ENCODE data around the gene CEP72.
"Not testable (repeated sequence)": the region's sequence is repeated elsewhere in the genome, so short reads cannot be mapped to it uniquely, and the experiment has no call there.

The CEP72 gene

DNA sequence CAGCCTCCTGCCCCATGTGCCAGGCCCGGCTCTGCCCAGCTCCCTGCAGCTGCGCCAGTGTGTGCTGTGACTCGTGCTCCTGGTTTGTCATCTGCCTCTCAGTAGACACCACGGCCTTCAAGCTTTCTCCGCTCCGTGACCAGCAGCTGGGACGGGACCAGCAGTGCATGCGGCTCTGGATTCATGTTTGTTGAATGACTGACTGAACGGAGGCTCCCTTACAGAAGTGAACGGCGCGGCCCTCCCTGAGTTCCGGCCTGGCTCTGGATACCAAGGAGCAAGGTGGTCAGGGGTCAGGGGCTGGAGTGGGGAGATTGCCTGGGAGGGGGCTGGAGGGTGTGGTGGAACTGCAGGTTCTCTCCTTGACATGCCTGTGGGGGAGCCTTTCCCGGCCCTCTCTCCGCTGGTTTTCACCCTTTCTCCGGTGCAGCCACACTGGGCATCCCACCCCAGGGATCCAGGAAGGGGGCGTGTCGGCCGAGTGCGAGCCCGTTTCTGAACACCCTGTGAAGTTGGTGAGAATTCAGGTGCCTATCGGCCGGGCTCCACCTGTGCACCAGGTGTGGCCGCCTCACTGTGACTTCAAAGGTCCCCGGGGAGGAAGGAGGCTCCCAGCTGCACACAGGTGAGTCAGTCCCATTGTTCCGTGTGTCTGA is 11.1 kb upstream of the CEP72 start:
- no peak for DNase-seq

DNA sequence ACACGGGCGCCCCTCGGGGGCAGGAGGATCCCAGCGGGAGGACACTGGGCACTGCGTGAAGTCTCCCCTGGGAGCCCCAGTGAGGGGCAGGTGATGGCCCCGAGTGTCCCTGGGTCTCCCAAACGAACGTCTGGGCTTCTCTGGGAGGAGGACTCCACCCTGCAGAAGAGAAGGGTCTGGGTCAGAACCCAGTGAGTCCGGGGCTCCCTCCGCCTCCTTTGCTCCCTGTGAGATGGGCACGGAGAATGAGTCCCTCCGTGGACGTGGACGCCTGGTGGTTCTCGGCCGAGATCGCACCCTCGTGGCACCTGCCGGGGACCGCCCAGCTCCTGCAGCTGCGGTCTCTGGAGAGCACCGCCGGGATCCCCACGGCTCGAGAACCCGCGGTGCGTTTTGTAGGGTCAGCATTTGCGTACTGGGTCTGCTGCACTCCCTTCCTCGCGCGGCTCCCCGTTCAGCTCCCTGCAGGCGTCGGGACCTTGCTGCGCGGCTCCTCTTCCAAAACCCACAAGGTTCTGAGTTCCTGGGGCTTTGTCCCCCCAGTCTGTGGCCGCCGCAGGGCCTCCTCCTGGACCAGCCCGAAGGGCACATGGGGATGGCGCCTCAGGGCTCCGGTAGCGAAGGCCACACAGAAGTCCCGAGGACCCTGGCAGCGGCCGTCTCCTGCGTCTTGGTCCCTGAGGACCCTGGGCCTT is 10.2 kb upstream of the CEP72 start:
- DNase-seq, result no peak

DNA sequence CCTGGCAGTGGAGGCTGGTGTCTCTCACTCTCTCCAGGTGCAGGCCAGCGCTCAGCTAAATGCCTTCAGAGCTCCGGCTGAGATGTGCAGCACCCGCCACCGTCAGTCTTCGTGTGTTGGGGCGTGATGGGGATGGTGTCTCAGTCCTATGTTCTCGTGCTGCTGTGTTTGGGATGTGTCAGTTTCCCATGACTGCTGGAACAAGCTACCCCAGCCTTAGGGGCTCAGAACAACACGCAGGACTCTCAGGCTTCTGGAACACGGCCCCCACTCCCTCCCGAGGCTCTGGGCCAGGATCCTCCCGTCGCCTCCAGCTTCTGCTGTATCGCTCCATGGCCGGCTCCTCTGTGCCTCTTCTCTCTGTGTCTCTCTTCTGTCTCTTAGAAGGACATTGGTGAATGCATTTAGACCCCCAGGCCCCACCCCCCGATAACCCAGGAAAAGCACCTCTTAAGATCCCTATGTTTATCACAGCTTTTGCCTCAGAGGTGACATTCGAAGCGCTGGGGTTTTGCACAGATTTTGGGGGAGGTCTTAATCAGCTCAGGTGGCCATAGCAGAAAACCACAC is 9.6 kb upstream of the CEP72 start:
- no peak for DNase-seq

DNA sequence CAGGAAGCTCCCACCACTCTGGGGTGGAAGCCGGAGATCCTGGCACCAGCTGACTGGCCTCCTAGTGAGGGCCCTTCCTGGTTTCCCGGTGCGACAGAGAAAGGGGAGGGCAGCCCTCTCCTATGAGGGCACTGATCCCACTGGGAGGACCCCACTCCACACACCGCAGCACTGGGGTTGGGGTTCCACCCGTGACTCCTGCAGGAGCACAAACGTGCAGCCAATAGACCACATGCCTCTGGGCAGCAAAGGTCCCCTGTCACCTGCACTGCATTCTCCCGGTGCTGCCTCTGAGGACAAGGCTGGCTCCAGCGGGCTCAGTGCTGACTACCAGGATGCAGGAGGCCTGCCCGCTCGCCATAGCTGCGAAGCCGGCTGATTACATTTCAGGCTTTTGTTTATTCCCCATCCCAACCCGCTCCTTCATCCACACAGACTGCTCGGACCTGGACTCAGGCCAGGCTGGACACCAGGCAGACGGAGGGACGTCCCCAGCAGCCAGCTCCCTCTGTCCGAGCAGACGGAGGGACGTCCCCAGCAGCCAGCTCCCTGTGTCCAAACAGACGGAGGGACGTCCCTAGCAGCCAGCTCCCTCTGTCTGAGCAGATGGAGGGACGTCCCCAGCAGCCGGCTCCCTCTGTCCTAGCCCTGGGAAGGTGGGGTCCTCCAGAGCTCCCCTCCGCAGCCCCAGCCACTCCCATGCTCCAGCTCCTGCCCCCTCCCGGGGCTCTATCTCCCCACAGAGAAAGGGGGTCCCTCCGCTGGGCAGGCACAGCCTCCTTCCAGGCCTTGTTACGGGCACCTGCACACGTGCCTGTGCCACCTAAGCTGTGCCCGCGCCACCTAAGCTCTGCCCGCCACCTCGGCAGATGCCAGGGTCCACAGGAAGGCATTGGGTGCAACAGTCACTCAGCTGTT is 8.8 kb upstream of the CEP72 start:
- DNase-seq, result no peak

DNA sequence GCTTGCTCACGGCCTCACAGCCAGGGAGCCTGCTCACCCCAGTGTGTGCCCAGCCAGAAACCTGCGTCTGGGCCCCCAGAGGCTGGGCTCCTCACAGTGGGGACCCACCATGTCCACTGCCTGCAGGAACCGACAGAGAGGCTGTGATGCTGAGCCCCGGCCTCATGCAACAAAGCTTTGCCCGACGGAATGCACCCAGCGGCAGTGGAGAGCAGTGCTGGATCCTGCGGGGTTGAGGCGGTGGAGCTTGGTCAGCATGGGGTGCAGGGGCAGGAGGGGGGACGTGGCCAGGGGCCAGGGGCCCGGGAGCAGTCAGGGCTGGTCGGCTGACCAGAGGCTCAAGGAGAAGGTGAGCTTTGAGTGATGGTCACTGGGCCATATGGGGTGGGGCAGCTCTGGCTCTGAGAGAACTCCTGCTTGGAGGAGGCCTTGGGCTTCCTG is 7.7 kb upstream of the CEP72 start:
- DNase-seq, result no peak

DNA sequence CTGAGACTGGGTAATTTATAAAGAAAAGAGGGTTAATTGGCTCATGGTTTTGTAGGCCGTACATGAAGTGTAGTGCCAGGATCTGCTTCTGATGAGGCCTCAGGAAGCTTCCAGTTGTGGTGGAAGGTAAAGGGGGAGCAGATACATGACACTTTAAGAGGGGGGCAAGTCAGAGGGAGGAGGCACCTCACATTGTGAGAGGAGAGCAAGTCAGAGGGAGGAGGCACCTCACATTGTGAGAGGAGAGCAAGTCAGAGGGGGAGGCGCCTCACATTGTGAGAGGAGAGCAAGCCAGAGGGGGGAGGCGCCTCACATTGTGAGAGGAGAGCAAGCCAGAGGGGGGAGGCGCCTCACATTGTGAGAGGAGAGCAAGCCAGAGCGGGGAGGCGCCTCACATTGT is 7.0 kb upstream of the CEP72 start:
- DNase-seq, result not testable (repeated sequence)

DNA sequence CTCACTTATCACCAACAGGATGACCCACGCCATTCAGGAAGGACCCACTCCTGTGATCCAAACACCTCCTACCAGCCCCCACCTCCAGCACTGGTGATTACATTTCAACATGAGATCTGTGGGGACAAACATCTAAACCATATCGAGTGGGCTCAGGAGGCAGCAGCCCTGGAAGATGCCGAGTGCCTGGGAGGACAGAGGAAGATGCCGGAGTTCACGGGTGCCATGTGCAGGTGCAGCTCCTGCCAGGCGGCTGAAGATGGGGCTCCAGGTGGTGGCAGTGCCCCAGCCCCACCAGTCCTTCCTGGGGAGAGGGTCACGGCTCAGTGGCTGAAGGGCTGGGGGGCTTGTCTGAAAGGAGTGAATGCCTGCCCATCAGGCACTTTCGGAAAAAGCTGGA is 6.1 kb upstream of the CEP72 start:
- no peak for DNase-seq

DNA sequence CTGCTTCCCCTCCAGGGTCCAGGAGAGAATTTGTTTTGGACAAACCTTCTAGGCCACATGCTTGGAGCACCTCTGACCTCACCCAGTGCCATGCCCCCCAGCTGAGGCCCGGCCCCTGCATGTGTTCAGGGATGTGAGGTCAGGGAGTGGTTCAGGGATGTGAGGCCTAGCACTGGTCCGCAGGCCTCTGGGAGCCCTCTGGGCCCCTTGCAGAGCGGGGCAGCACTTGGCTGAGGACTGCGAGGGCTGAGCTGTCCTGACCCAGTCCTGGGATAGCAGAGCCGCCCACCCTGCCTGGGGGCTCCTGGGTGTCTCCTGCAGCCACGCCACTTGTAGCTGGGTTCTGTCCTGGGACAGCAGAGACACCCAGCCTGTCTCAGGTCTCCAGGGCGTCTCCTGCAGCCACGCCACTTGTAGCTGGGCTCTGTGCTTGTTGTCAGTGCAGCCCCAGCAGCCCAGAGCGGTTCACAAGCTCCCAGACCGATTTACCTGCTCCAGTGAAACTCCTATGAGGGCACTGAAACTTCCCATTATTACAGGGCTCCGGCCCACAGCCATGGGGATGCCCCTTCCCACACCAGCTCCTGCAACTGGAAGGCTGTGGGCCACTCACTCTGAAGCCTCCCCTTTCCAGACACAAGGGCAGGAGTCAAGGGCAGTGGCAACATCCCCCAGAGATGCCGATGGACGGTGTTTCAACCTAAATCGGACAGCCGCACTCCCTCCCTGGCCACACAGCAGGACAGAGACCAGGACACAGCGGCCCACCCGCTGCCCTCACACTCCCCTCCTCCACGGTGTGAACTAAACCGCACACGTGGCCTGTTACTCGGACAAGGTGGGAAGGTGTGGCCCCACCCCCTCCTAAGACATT is 5.4 kb upstream of the CEP72 start:
- DNase-seq, result no peak

DNA sequence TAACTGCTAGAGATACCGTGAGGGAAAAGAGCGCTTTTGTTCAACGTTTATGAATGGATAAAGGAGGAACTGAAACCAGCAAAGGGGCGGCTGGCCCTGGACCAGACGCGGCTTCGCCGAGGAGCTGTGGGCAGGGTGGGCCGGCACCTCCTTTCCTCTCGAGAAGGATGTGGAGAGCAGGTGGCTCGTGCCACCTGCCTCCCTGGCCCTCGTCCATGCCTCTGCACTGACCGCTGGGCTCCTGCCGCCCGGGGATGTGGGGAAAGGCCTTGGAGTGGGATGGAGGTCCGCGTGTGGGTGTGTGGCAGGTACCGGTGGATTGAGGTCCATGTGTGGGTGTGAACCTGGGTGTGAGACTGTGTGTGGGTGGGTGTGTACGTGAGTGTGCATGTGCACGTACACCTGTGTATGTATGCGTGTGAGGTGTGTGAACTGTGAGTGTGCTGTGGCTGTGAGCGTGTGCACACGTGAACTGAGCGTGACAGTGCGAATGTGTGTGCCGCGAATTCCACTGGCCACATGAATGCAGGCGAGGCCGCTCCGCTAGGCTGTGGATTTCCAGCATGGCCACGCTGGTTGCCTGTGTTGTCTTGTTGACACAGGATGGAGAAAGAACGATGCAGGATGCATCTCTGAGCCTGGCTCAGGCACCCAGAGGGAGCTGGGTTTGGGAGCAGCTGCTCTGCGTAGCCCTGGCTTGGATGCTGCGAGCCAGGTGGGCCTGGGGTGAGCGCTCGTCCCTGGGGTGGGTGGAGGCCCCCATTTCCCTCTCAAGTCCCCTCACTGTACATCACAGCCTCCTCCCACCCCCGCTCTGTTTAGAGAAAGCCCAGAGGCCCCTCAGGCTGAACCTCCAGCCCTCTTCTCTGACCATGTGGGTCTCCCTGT is 4.4 kb upstream of the CEP72 start:
- DNase-seq, result no peak

DNA sequence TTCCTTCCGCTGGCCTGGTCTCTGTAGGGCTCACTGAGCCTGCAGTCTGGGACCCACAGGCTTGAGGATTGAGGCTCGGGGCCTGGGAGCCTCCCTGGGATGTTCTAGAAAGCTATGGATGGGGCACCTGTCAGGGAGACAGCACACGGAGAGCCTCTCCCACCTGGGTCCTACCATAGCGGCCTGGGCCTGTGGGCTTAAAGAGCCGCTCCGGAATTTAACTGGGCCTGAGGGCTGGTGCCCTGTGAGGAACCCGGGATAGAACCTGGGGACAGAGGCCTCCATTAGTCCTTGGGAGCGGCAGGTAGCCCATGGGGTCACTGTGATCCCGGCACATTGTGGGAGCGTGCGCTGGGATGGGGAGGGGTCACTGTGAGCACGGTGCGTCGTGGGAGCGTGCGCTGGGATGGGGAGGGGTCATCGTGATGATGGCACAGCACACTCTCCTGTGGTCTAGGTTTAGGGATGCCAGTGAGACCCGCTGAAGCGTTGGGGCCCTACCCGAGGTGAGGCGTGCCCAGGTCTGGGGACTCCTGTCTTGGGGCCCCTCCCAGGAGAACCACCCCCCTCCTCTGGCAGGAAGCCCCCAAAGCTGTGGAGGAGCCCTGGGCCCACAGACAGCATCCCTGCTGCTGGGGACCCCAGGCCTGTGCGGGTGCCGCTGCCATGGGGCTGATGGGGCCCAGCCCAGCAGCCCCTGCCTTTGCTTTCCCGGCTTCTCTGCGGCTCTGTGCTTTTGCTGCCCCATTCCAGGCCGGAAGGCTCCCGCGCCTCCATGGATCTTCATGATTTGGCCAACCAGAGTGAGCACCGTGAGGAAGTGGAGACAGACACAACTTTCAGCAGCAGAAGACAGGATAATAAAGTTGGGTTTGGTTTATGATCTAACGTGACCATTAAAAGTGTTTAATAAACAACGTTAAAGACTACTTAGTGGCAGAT is 3.4 kb upstream of the CEP72 start:
- no peak for DNase-seq

DNA sequence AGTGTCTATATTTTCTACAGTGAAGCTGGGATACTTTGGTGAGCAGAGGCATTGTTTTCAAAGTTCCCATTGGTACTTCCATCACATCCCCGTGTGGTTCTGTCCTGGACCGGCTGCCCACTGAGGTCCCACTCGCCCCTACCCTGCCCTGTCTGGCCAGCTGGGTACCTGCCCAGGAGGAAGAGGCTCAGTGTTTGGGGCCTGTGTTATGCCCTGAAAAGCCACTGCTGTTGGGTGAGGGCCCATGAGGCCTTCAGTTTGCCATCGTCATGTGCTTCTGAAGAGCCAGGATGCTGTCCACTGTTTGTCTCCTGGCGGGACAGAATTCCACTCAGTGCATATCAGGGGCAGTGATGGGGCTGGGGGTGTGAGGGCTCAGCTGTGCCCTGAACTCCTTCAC is 2.6 kb upstream of the CEP72 start:
- DNase-seq, result no peak

DNA sequence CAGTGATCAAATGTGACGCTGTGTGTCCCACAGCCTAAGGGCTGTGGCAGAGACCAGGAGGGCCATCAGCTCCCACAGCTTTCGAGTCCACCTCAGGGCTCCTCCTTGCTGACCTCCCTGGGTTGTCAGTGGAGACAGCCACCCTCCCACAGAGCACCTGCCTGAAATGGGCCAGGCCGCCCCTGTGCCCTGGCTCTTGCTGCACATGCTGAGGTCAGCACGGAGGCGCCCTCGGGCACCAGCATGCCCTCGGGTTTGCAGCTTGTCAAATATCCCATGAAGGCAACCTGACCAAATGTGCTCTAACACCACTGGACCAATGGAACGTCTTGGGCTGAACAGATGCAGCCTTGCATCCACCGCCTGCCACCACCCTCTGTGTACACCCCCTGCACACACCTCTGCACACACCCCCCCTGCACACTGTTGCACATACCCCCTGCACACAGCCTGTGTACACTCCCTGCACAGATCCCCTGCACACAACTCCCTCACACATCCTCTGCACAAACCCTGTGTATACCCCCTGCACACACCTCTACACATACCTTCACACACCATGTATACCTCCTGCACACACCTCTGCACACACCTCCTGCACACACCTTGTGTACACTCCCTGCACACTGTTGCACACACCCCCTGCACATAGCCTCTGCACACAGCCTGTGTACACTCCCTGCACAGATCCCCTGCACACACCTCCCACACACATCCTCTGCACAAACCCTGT is 2.0 kb upstream of the CEP72 start:
- DNase-seq, result no peak

DNA sequence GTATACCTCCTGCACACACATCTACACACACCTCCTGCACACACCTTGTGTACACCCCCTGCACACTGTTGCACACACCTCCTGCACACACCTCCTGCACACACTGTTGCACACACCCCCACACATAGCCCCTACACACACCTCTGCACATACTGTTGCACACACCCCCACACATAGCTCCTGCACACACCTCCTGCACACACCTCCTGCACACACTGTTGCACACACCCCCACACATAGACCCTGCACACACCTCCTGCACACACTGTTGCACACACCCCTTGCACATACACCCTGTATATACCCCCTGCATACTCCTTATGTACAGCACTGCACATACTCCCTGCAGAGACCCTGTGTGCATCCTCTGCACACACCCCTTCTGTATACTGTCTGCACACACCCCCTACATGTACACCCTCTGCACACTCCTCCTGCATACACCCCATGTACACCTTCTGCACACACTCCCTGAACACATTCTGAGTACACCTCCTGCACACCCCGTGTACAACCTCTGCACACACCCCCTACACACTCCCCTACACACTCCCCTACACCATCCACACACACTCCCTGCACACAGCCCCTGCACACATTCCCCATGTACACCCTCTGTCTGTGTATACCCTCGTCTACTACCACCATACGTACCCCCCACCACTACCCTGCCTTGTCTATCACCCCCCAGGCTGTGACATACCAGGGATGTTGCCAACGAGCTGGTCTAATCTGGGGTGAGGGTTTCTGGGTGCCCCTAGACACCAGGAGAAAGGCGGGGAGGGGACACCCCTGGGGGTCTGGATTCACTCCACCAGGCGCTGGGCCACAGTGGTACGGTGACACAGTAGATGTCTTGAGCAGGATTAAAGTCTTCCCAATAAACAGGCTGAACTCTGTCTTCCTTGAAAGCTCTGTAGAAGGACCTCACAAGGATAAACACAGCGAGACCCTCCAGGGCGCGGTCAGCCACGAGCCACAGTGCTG is 1.1 kb upstream of the CEP72 start:
- no peak for DNase-seq

DNA sequence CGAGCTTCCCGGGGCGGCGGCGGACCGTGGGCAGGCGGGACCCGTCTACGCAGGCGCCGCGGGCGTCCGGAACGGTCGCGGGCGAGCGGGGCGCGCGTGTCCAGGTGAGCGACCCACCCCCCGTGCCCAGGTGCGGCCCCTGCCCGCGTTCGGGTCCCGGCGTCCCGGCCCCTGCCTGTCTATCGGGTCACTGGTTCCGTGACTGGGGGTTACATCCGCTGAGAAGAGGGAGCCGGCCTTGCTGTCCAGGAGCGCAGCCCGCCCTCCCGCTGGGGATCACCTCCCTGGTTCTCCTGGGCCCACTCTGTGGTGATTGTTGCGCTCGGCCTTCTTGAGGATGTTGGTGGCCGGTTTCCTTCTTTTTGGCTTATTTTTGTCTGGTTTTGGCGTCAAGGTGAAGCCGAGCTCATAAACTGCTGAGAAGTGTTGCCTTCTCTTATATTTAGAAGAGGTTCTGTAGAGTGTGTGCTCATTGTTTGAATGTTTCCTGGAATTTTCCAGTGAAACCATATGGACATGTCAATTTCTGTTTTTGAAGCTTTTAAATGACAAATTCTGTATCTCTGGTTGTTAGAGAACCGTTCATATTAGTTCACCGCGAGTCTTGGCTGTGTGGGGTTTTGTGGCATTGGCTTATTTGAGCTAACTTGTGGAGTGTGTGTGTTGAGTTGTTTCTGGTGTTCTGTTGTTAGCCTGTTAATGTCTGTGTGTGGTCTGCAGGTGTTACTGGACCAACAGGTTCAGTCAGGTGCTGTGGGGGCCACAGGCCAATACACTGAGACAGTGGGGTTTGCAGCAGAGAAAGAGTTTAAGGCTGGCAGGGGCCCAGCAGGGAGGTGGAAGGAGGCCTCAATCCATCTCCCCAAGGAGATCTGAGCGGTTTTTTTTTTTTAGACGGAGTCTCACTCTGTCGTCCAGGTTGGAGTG is 621 bp downstream of the CEP72 start:
- DNase-seq, result no peak

DNA sequence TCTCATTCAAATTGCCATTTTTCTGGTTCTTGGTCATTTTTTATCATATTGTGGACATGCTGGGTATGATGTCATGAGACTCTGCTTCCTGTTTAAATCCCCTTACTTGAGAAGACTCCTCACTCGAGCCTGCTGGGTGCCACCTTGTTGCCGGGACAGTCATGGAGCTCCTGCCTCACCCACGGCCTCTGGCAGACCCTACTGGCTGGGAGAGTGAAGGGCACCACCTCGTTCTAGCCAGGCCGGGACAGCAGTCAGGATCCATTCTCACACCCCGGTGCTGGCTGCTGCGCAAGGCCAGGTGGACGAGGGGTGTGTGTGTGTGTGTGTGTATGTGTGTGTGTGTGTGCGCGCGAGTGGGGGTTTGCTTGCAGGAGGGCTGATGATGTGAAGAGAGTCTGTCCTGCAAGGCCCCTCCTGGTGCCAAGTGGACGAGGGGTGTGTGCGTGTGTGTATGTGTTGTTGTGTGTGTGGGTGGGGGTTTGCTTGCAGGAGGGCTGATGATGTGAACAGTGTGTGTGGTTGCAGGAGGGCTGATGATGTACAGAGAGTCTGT is 4.4 kb downstream of the CEP72 start:
- DNase-seq, result no peak

DNA sequence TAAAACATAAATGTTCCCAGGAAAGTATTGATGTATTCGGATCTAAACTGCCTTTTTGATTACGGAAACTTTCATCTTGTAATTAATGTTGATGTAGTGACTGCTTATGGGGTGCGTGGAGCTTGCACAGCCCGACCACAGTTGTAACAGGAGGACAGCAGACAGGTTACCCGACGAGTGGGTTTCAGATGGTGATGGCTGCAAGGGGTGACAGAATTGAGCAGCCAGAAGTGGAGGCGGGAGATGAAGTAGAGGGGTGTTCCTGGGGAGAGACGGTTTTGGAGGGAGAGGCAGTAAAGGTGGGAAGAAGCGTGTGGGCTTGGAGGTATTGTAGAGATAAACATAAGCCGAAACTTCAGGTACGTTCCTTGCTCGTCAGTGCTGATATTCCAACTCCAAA is 5.8 kb downstream of the CEP72 start:
- DNase-seq, result no peak

DNA sequence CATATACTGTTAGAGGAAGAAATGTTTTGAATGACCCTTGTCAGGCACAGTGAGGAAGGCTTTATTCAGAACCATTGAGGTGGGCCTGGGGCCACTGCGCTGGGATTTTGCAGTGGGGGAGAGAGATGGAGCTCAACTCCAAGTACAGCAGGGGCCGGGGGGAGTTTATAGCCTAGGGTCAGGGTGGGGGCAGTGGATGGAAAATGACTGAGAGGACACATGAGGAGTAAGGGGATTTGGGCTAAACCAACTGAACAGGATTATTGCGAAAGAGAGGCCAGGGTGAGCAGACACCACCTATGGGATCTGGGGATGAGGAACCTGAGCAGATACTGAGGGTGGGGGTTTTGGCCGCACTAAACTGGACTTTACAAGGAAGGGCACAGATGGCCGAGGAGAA is 6.3 kb downstream of the CEP72 start:
- DNase-seq, result no peak

Measured in activated CD4-positive, CD25-positive, alpha-beta regulatory T cell (primary cell).